GM19043 (cell line): ENCODE results near the gene HIVEP3.

Experiments
- ATAC-seq: cut with Tn5 transposase; IDR thresholded peaks from one replicate; pipeline ENCODE4 v1.9.1; 2021; ENCODE audit warnings: low read depth; ENCODE audit not compliant: unreplicated experiment

The HIVEP3 gene

DNA sequence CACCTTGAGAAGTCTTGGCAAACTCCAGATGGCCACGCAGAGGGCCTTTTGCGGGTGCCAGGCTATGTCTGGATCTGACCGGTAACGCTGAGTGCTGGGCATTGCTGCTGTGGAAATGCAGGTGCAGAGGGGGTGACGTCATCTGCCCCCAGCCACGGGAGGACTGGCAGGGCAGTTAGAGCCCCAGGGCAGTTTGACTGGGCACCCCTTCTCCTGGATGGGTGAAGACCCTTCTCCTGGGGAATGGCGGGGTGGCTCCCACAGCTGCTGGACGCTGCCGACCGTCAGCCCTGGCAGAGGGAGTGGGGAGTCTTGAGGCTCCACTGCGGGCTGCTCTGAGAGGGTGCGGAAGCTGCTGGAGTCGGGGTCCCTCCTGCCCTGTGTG, 421.7 kb downstream of the HIVEP3 start:
- ATAC-seq, result no peak

GRCh38 chr1:41496080-41497055, 422.4 kb downstream of the HIVEP3 start:
- no peak for ATAC-seq

GRCh38 chr1:41495210-41495948, 423.3 kb downstream of the HIVEP3 start:
- no peak for ATAC-seq

GRCh38 chr1:41494351-41495209, 424.1 kb downstream of the HIVEP3 start:
- ATAC-seq, result no peak

- no peak for ATAC-seq
Measured at GRCh38 chr1:41493626-41494350, 424.9 kb downstream of the HIVEP3 start.

DNA sequence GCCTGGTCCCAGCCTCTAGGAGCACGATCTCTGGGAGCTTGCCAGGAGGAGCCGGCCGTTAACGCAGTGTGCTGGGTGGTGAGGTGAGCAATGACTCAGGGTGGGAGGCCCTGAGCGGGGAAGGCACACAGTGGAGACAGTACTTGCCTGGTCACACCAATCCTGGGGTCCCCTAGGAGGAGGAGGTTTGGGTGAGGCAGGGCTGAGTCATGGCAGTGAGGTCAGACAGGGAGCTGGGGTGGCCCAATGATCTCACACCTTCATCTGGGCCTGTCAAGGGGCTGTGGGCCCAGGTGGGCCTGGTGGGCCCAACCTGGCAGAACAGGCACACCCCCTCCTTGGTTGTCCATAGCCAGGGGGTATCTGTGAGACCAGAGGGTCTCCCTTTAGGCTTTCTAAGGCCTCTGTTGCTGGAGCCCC, 425.6 kb downstream of the HIVEP3 start:
- no peak for ATAC-seq

GRCh38 chr1:41492341-41492848, 426.3 kb downstream of the HIVEP3 start:
- ATAC-seq, result no peak

- ATAC-seq, result no peak
Measured at GRCh38 chr1:41490911-41491310, 427.8 kb downstream of the HIVEP3 start.

GRCh38 chr1:41489561-41489960, 429.2 kb downstream of the HIVEP3 start:
- ATAC-seq, result no peak

DNA sequence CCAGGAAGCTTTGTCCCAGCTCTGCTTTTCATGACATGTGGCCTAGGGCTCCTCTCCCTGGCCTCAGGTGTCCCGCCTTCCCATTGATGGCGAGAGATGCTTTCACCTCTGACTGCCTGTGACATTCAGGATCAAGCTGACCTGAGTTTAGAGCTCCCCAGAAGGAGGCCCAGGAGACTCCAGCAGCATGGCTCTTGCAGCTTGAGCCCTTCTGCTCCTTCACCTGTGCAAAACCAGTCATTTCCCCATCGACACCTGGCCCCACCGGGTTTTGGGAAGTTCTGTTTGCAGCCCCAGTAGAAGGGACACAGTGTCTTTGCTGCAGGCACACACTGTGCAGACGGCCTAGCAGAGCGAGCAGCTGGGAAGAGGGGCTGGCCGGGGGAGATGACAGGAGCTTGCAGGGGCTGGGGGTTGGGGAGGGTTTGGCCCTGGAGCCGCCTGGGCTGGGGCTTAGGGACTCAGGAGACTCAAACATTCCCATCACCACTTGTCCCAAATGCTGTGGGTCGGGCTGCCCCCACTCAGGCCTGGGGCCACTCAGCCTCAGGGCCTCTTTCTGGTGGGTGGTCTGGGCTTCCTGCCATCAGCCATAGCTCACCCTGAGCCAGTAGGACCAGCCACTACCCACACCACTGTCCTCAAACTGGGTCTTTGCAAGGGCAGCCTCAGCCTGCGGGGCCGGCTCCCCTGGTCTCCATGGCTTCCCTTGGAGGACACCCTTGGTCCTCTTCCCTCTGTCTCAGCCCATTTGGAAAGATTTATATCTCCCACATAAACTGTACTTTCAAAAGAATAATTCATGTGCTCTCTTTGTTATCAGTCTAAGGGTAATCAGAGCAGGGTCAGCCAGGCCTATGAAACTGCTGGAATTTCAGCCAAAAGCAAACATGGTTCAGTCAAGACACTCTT, 430.4 kb downstream of the HIVEP3 start:
- ATAC-seq, result no peak

DNA sequence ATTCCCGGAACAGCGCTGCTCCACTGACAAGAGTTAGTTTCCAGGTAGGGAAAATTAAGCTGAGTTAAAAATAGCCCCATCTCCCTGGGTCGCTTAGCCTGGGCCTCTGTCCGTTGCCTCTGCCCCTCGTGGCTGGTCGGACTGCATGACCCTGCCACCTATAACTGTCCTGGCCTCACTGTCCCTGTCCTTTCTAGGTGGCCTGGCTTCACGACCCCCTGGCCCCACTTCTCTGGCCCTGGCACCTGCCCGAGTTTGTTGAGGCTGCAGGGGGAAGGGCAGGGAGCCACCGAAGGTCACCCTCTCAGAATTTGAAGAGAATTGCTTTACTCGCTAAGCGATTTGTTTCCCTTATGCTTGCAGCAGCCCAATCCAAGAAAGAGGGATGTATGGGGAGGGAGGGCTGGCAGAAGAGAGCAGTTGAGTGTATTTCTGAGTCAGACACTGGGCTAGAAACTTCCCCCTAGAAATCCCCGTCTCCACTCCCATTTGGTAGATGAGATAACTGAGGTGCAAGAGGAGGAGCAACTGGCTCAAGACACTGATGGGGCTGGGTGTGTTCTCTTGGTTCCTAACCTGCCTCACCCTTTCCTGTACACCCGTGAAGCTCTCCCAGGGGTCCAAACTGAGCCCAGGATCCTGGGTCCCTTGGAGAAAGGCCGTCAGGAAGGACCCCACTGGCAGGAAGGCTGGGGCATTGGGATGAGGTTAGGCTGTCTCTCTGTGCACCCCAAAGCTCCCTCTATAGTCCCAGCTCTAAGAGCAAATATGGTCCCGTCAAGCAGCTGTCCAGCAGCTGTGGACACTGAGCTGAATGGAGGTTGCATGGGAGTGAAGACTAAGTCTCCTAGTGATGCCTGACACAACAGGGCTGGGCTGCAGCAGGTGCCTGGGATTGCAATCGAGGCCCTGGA, 431.3 kb downstream of the HIVEP3 start:
- ATAC-seq, result no peak

DNA sequence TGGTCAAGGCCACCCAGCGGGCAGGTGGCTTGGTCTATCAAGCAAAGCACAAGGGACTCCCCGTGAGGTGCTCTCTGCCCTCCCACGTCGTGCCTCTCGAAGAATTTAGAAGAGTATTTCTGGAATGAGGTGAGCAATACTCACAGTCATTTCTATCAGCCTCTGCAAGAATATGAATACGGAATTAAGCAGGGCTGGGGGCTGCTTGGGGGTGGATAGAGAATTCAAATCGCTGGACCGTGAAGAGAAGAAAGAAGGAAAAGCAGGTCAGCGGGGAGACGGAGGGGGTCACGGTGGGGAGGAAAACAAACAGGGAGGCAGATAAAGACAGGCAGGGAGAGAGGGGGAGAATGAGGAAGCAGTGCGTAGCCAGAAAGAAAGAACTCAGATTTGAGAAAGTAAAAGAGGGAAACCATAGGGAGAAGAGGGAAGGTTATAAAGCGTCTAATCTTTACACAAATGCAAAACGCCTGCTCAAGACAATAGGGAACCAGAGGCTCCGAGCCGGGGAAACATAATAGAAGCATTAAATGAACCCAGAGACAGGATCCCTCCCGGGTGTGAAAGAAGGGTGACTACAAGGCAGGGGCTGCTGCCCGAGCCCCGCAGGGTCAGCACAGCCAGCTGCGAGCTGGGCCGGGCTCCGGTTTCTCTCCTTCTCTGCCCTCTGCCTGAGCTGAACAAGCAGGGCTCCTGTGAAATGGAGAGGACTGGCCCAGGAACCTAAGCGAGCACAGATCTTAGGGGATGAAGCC, 432.2 kb downstream of the HIVEP3 start:
- no peak for ATAC-seq

- no peak for ATAC-seq
Measured at GRCh38 chr1:41486053-41486370, 432.7 kb downstream of the HIVEP3 start.

- no peak for ATAC-seq
Measured at GRCh38 chr1:41485605-41486004, 433.1 kb downstream of the HIVEP3 start.

DNA sequence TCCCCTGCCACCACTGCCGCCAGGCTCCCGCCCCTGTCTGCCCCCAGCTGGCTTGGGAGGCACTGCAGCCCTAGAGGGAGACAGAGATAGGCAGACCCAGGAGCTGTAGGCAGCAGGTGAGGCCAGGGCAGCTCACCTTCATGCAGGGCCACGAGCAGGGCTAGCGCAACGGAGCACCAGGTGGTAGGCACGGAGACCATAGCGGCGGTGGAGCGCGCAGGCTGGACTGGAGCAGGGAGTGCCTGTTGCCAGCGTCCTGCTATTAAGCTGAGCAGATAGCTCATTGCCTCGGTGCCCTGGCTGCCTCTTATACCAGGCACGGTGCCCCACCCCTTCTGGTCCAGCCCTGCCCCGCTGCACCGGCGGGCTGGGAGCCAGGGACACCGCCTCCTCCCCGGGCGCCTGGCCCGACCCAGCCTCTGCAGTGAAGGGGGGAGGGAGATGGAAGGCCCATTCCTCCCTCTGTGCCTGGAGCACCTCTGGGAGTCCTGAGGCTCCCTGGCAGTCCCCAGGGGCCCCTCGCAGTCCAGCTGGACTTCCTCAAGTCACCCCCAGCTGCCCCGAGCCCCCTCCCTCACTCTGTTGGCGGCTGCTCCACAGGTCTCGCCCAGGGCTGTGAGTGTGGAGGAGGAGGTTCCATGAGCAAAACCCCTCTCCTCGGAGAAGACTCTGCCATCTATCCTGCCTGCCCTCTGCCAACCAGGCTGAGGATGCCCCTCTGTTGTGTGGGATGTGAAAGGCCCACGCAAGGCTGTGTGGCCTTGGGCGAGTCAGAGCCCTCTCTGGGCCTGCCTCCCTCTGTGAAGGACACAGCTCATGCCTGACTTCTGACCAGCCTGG, 434.1 kb downstream of the HIVEP3 start, which contains the start of gene EDN2:
TSS of gene EDN2 (minus strand) at position 282 of the 840 bp plus-strand sequence. CDS start at position 200, 82 bp downstream.
- no peak for ATAC-seq

DNA sequence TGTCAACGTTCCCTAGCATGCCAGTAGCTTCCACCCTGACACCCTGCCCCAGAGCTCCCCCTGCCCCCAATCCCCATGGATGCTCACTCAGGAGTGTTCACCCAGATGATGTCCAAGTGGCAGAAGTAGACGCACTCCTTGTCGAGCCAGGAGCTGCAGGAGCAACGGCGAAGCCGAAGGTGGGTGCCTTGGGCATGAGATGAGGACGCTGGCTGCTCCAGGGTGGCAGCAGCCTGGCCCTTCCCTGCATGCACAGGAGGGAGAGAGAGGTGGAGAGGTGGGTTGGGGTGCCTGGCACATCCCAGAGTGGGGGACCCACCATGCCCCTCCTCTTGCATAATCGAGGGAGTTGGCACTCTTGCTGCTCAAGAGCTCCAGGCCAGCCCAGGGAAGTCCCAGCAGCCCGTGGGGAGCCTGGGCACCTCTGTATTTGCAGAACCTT, 434.7 kb downstream of the HIVEP3 start:
- no peak for ATAC-seq
